Gastrocnemius medialis (tissue), 4 donors: ENCODE results near the gene NT5C1B.

Experiments used
- POLR2A ChIP-seq, 2 donors: fragments of 450-650 bp; IDR thresholded peaks; one replicate each; pipeline ENCODE4 v1.6.1; 2017; ENCODE audit warnings: antibody characterized with exemption in 2 of 2, mild to moderate bottlenecking in 2 of 2, moderate library complexity in 2 of 2
- TF ChIP-seq, protein P1 (sequence below), 5 experiments: fragments of 450-650 bp in 3 of 5; fragments of 200-600 bp in 2 of 5; sonication (generic) in 2 of 5; IDR thresholded peaks in 4 of 5; conservative IDR thresholded peaks in 1 of 5; 1 replicate in 4 of 5; 2 replicates in 1 of 5; pipeline ENCODE4 v1.5.1; 2016 to 2019; ENCODE audit warnings: antibody characterized with exemption in 5 of 5, mild to moderate bottlenecking in 3 of 5, moderate library complexity in 3 of 5

DNA sequence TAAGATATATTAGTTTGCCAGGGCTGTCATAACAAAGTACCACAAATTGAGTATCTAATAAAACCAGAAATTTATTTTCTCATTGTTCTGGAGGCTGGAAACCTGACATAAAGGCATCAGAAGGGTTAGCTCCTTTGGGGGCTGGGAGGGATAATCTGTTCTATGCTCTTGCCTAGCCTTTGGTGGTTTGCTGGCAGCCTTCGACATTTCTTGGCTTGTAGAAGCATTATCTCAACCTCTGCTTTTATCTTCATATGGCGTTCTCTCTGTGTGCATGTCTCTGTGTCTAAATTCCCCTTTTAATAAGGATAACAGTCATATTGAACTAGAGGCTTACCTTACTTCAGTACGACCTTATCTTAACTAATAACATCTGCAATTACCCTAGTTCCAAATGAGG is 22.8 kb upstream of the NT5C1B start:
- TF ChIP-seq, protein P1, sequence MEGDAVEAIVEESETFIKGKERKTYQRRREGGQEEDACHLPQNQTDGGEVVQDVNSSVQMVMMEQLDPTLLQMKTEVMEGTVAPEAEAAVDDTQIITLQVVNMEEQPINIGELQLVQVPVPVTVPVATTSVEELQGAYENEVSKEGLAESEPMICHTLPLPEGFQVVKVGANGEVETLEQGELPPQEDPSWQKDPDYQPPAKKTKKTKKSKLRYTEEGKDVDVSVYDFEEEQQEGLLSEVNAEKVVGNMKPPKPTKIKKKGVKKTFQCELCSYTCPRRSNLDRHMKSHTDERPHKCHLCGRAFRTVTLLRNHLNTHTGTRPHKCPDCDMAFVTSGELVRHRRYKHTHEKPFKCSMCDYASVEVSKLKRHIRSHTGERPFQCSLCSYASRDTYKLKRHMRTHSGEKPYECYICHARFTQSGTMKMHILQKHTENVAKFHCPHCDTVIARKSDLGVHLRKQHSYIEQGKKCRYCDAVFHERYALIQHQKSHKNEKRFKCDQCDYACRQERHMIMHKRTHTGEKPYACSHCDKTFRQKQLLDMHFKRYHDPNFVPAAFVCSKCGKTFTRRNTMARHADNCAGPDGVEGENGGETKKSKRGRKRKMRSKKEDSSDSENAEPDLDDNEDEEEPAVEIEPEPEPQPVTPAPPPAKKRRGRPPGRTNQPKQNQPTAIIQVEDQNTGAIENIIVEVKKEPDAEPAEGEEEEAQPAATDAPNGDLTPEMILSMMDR (IDR thresholded peaks at IDR 0.05 in 4 of 5, conservative IDR thresholded peaks at IDR 0.05 in 1 of 5): no peak
- no peak for TF ChIP-seq POLR2A (IDR thresholded peaks at IDR 0.05)
